Omental fat pad (tissue), 4 donors: ENCODE measurements around the gene HMCN2. TPM values are rescaled to one million over a fixed set of nuclear protein-coding genes. Genes with fewer than 3 reads are reported as not detected.

Experiments used
- ATAC-seq: fragments of 150-250 bp; one replicate; pipeline ENCODE4 v1.9.1; 2016; ENCODE audit warnings: mild to moderate bottlenecking, moderate library complexity; ENCODE audit not compliant: low FRiP score
- DNase-seq: peaks from one replicate; pipeline ENCODE4 v3.0.0-alpha.2; 2019; ENCODE audit warnings: low spot score
- CTCF ChIP-seq, 3 donors: fragments of 450-650 bp; IDR thresholded peaks; one replicate each; pipeline ENCODE4 v1.5.1; 2016 to 2017; ENCODE audit warnings: antibody characterized with exemption in 3 of 3, mild to moderate bottlenecking in 3 of 3, moderate library complexity in 2 of 3
- total RNA-seq, 4 donors: library from RNA; depleted of rRNA; stranded (reverse); fragments of >200 nt; gene quantifications; one replicate each; pipeline ENCODE4 v1.1.0, GENCODE V29; 2016

Gene HMCN2
- total RNA-seq, 4 donors from 2014 or later, result 0.19 to 5.8 (median 0.75) TPM

GRCh38 chr9:130468566-130468965 is 203.0 kb downstream of the HMCN2 start:
- ATAC-seq (no peak), DNase-seq (no peak)
- no peak for TF ChIP-seq CTCF (IDR thresholded peaks at IDR 0.05)

GRCh38 chr9:130470269-130470668 is 204.7 kb downstream of the HMCN2 start:
- ATAC-seq (no peak), DNase-seq (no peak)
- no peak for TF ChIP-seq CTCF (IDR thresholded peaks at IDR 0.05)

- no peak for TF ChIP-seq CTCF (IDR thresholded peaks at IDR 0.05)
- ATAC-seq, result no peak
- no peak for DNase-seq
These were observed 205.4 kb downstream of the HMCN2 start for GRCh38 chr9:130470950-130471349.

GRCh38 chr9:130471411-130472183 is 206.0 kb downstream of the HMCN2 start:
- DNase-seq (no peak), ATAC-seq (no peak)
- no peak for TF ChIP-seq CTCF (IDR thresholded peaks at IDR 0.05)

- TF ChIP-seq CTCF (IDR thresholded peaks at IDR 0.05), result no peak
- ATAC-seq (no peak), DNase-seq (no peak)
These were observed 206.7 kb downstream of the HMCN2 start for GRCh38 chr9:130472184-130472705.

- DNase-seq (no peak), ATAC-seq (no peak)
- TF ChIP-seq CTCF (IDR thresholded peaks at IDR 0.05), result no peak
These were observed 207.4 kb downstream of the HMCN2 start for GRCh38 chr9:130473009-130473408.

- TF ChIP-seq CTCF (IDR thresholded peaks at IDR 0.05), result no peak
- DNase-seq (no peak), ATAC-seq (no peak)
These were observed 208.0 kb downstream of the HMCN2 start for GRCh38 chr9:130473566-130473965.
